HEK293 (cell line): ENCODE measurements around the gene ARMC12.
"Not testable (repeated sequence)": the region's sequence is repeated elsewhere in the genome, so short reads cannot be mapped to it uniquely, and the experiment has no call there.

ENCODE experiments used
- CTCF ChIA-PET: fragments of 350-600 bp; formaldehyde crosslinking; extraction: SDS; loops from one replicate; lab custom pipeline; 2021; ENCODE audit warnings: antibody characterized with exemption; lab: Yijun Ruan, JAX
- POLR2A ChIA-PET: fragments of 300-600 bp; formaldehyde crosslinking; extraction: SDS; loops from one replicate; lab custom pipeline; 2020; ENCODE audit warnings: antibody characterized with exemption, inconsistent platforms; lab: Yijun Ruan, JAX
- H3K27ac ChIP-seq: fragments of 200-500 bp; sonication (Bioruptor generic); 2 replicates; pipeline ENCODE4 v1.5.1; 2014; ENCODE audit warnings: low read depth, low read length, control low read depth, inconsistent platforms; ENCODE audit errors: extremely low read depth
- H3K36me3 ChIP-seq, 2 experiments: fragments of 200-500 bp in 1 of 2; sonication (Bioruptor generic) in 1 of 2; 1 replicate in 1 of 2; 2 replicates in 1 of 2; pipeline ENCODE4 v1.5.1; 2014 to 2017; ENCODE audit warnings: inconsistent platforms in 2 of 2, low read length in 2 of 2; ENCODE audit not compliant: control insufficient read depth in 2 of 2, insufficient read depth in 1 of 2
- H3K4me1 ChIP-seq: fragments of 200-500 bp; sonication (Bioruptor generic); 2 replicates; pipeline ENCODE4 v1.5.1; 2014; ENCODE audit warnings: mild to moderate bottlenecking, low read length, inconsistent platforms; ENCODE audit not compliant: control insufficient read depth, insufficient read depth
- H3K4me3 ChIP-seq: 2 replicates; pipeline ENCODE4 v1.5.1; 2011; ENCODE audit warnings: low read depth, mild to moderate bottlenecking, control low read depth, low read length, moderate library complexity
- H3K9me3 ChIP-seq: fragments of 200-500 bp; sonication (Bioruptor generic); 2 replicates; pipeline ENCODE4 v1.5.1; 2014; ENCODE audit warnings: low read depth, low read length, inconsistent platforms; ENCODE audit not compliant: control insufficient read depth, insufficient read depth
- BCL6B ChIP-seq: fragments of 450-650 bp; formaldehyde crosslinking; IDR thresholded peaks from 2 replicates; pipeline ENCODE4 v1.5.1; 2017; ENCODE audit warnings: missing biosample characterization, missing genetic modification characterization
- GLIS1 ChIP-seq: fragments of 450-650 bp; formaldehyde crosslinking; IDR thresholded peaks from 2 replicates; pipeline ENCODE4 v1.5.1; 2016; ENCODE audit warnings: missing biosample characterization, missing genetic modification characterization
- GLIS2 ChIP-seq: fragments of 450-650 bp; formaldehyde crosslinking; IDR thresholded peaks from 2 replicates; pipeline ENCODE4 v1.5.1; 2016; ENCODE audit warnings: missing biosample characterization, missing genetic modification characterization
- HIC1 ChIP-seq: fragments of 450-650 bp; formaldehyde crosslinking; IDR thresholded peaks from 2 replicates; pipeline ENCODE4 v1.5.1; 2016; ENCODE audit warnings: missing biosample characterization, missing genetic modification characterization
- KLF9 ChIP-seq: fragments of 450-650 bp; formaldehyde crosslinking; IDR thresholded peaks from 2 replicates; pipeline ENCODE4 v1.5.1; 2016; ENCODE audit warnings: missing biosample characterization, missing genetic modification characterization, low read depth
- MYNN ChIP-seq: fragments of 450-650 bp; formaldehyde crosslinking; IDR thresholded peaks from 2 replicates; pipeline ENCODE4 v1.5.1; 2016; ENCODE audit warnings: missing biosample characterization, missing genetic modification characterization, borderline replicate concordance
- RBAK ChIP-seq: fragments of 450-650 bp; formaldehyde crosslinking; IDR thresholded peaks from 2 replicates; pipeline ENCODE4 v1.5.1; 2016; ENCODE audit warnings: missing biosample characterization, missing genetic modification characterization
- REPIN1 ChIP-seq: fragments of 450-650 bp; formaldehyde crosslinking; IDR thresholded peaks from 2 replicates; pipeline ENCODE4 v1.5.1; 2017; ENCODE audit warnings: missing biosample characterization, missing genetic modification characterization, low read depth
- ZBTB26 ChIP-seq: fragments of 450-650 bp; formaldehyde crosslinking; optimal IDR thresholded peaks from 2 replicates; pipeline ENCODE3; 2016; ENCODE audit warnings: missing biosample characterization, mild to moderate bottlenecking, missing genetic modification characterization
- ZBTB44 ChIP-seq: fragments of 450-650 bp; IDR thresholded peaks from 2 replicates; pipeline ENCODE4 v1.5.1; 2018; ENCODE audit warnings: missing biosample characterization, mild to moderate bottlenecking, missing genetic modification characterization
- ZEB2 ChIP-seq: fragments of 450-650 bp; formaldehyde crosslinking; IDR thresholded peaks from 2 replicates; pipeline ENCODE4 v1.5.1; 2016; ENCODE audit warnings: missing biosample characterization, missing genetic modification characterization
- ZFP3 ChIP-seq: fragments of 450-650 bp; formaldehyde crosslinking; IDR thresholded peaks from 2 replicates; pipeline ENCODE4 v1.5.1; 2016; ENCODE audit warnings: low read depth, missing biosample characterization, missing genetic modification characterization
- ZNF114 ChIP-seq: fragments of 450-650 bp; formaldehyde crosslinking; IDR thresholded peaks from 2 replicates; pipeline ENCODE4 v1.5.0; 2017; ENCODE audit warnings: missing biosample characterization, missing genetic modification characterization
- ZNF16 ChIP-seq: fragments of 450-650 bp; formaldehyde crosslinking; IDR thresholded peaks from 2 replicates; pipeline ENCODE4 v1.5.1; 2016; ENCODE audit warnings: low read depth, missing biosample characterization, missing genetic modification characterization
- ZNF18 ChIP-seq: fragments of 450-650 bp; formaldehyde crosslinking; IDR thresholded peaks from 2 replicates; pipeline ENCODE4 v1.5.1; 2016; ENCODE audit warnings: missing biosample characterization, missing genetic modification characterization
- ZNF23 ChIP-seq: fragments of 450-650 bp; formaldehyde crosslinking; IDR thresholded peaks from 2 replicates; pipeline ENCODE4 v1.5.1; 2016; ENCODE audit warnings: missing biosample characterization, missing genetic modification characterization, borderline replicate concordance
- ZNF280C ChIP-seq: fragments of 450-650 bp; formaldehyde crosslinking; IDR thresholded peaks from 2 replicates; pipeline ENCODE4 v1.5.1; 2016; ENCODE audit warnings: missing biosample characterization, missing genetic modification characterization
- ZNF335 ChIP-seq: fragments of 450-650 bp; formaldehyde crosslinking; conservative IDR thresholded peaks from 2 replicates; pipeline ENCODE4 v1.5.1; 2016; ENCODE audit warnings: missing biosample characterization, missing genetic modification characterization
- ZNF433 ChIP-seq: fragments of 450-650 bp; formaldehyde crosslinking; IDR thresholded peaks from 2 replicates; pipeline ENCODE4 v1.5.1; 2016; ENCODE audit warnings: missing biosample characterization, missing genetic modification characterization, low read depth
- ZNF561 ChIP-seq: fragments of 450-650 bp; IDR thresholded peaks from 2 replicates; pipeline ENCODE4 v1.5.1; 2018; ENCODE audit warnings: missing biosample characterization, missing genetic modification characterization, borderline replicate concordance
- ZNF629 ChIP-seq: fragments of 450-650 bp; formaldehyde crosslinking; IDR thresholded peaks from 2 replicates; pipeline ENCODE4 v1.5.1; 2017; ENCODE audit warnings: missing biosample characterization, missing genetic modification characterization
- ZSCAN23 ChIP-seq: fragments of 450-650 bp; formaldehyde crosslinking; IDR thresholded peaks from 2 replicates; pipeline ENCODE4 v1.5.1; 2016; ENCODE audit warnings: missing biosample characterization, missing genetic modification characterization

The ARMC12 gene

GRCh38 chr6:35688605-35689322, 48.1 kb upstream of the ARMC12 start, which contains the start of gene FKBP5 (continued):
- TF ChIP-seq ZNF433 (tag by site-specific recombination), result 0 out of 2 replicates have a peak, but pooled peaks have one; percentile 1
- peak; percentile 72 for TF ChIP-seq ZNF335 (tag by site-specific recombination)
- TF ChIP-seq ZFP3 (tag by site-specific recombination), result no peak
- TF ChIP-seq ZBTB44 (tag by site-specific recombination), result no peak
- 0 out of 2 replicates have a peak, but pooled peaks have one; percentile 6 for TF ChIP-seq GLIS1 (tag by site-specific recombination)
- TF ChIP-seq ZNF114 (tag by site-specific recombination), result no peak
- no peak for TF ChIP-seq ZNF18 (tag by site-specific recombination)
- no peak for TF ChIP-seq ZNF280C (tag by site-specific recombination)
- 0 out of 2 replicates have a peak, but pooled peaks have one; percentile 23 for TF ChIP-seq ZNF629
- peak; percentile 45; the same call in 1 of the 2 replicates for TF ChIP-seq HIC1
- TF ChIP-seq ZNF16, result no peak
- peak; percentile 57; the same call in 1 of the 2 replicates for TF ChIP-seq ZEB2 (tag by site-specific recombination)
- no peak for TF ChIP-seq MYNN (tag by site-specific recombination)
- TF ChIP-seq ZBTB26 (tag by site-specific recombination), result peak; percentile 18
- TF ChIP-seq ZSCAN23 (tag by site-specific recombination), result no peak
- no peak for TF ChIP-seq RBAK (tag by site-specific recombination)
- no peak for TF ChIP-seq ZNF561 (tag by site-specific recombination)
- no peak for TF ChIP-seq REPIN1 (tag by site-specific recombination)
- TF ChIP-seq BCL6B, result no peak
- peak; percentile 70 for TF ChIP-seq KLF9 (tag by site-specific recombination)
- peak; percentile 89 for TF ChIP-seq GLIS2 (tag by site-specific recombination)
- no peak for TF ChIP-seq ZNF23 (tag by site-specific recombination)

- not testable (repeated sequence) for H3K4me3 ChIP-seq, H3K4me1 ChIP-seq, H3K36me3 ChIP-seq, H3K9me3 ChIP-seq, H3K27ac ChIP-seq
- POLR2A ChIA-PET, result interaction anchor here (1.4 kb wide), 2 partner anchors 36 to 42 kb away, joined by 4 to 5 read pairs; no protein-coding TSS in a partner anchor
- CTCF ChIA-PET, result interaction anchor here (0.6 kb wide), 1 partner anchor 49 kb away, joined by 4 read pairs; no protein-coding TSS in a partner anchor
Observed at GRCh38 chr6:35690006-35690405, 46.8 kb upstream of the ARMC12 start.
